ENCODE data around the gene NBEA.
A peak's percentile ranks its signal among the peaks of the same experiment; 100 is the strongest.

NBEA gene

GRCh38 chr13:34941835-34942731 lies at the start of gene NBEA:
TSS of gene NBEA (plus strand) at chr13:34942270. CDS start at chr13:34942821, 551 bp downstream.
- peak within 1 kb of the TSS; percentile 67 to 82 for H3K4me3 ChIP-seq (replicated peaks in 1 of 2; ENCODE audit: low read depth in 2 of 2, low read length in 2 of 2)
- DNase-seq (ENCODE audit: low read depth in 2 of 2): peak; percentile 45 to 70
- TF ChIP-seq CTCF (IDR thresholded peaks at IDR 0.05; ENCODE audit: low read depth, low read length): no peak

- no peak for DNase-seq (ENCODE audit: low read depth in 2 of 2)
- no peak overlapping the region for H3K4me3 ChIP-seq (replicated peaks in 1 of 2; ENCODE audit: low read depth in 2 of 2, low read length in 2 of 2)
- TF ChIP-seq CTCF (IDR thresholded peaks at IDR 0.05; ENCODE audit: low read depth, low read length): no peak
These were observed 47.3 kb upstream of the NBEA start for GRCh38 chr13:34894756-34895155.

GRCh38 chr13:34897220-34897619 lies 44.9 kb upstream of the NBEA start:
- no peak overlapping the region for H3K4me3 ChIP-seq (replicated peaks in 1 of 2; ENCODE audit: low read depth in 2 of 2, low read length in 2 of 2)
- DNase-seq (ENCODE audit: low read depth in 2 of 2): no peak
- TF ChIP-seq CTCF (IDR thresholded peaks at IDR 0.05; ENCODE audit: low read depth, low read length): no peak

- no peak overlapping the region for H3K4me3 ChIP-seq (replicated peaks in 1 of 2; ENCODE audit: low read depth in 2 of 2, low read length in 2 of 2)
These were observed 42.2 kb upstream of the NBEA start for GRCh38 chr13:34899888-34900287.

GRCh38 chr13:34900288-34900739 lies 41.8 kb upstream of the NBEA start:
- no peak for TF ChIP-seq CTCF (IDR thresholded peaks at IDR 0.05; ENCODE audit: low read depth, low read length)
- H3K4me3 ChIP-seq (replicated peaks in 1 of 2; ENCODE audit: low read depth in 2 of 2, low read length in 2 of 2): no peak overlapping the region
- DNase-seq (ENCODE audit: low read depth in 2 of 2): no peak

More at GRCh38 chr13:34899888-34900287, 42.2 kb upstream of the NBEA start:
- no peak for DNase-seq (ENCODE audit: low read depth in 2 of 2)
- no peak for TF ChIP-seq CTCF (IDR thresholded peaks at IDR 0.05; ENCODE audit: low read depth, low read length)

GRCh38 chr13:34901572-34901971 lies 40.5 kb upstream of the NBEA start:
- no peak overlapping the region for H3K4me3 ChIP-seq (replicated peaks in 1 of 2; ENCODE audit: low read depth in 2 of 2, low read length in 2 of 2)
- TF ChIP-seq CTCF (IDR thresholded peaks at IDR 0.05; ENCODE audit: low read depth, low read length): no peak
- no peak for DNase-seq (ENCODE audit: low read depth in 2 of 2)

All from cardiac fibroblast (primary cell).